ENCODE data around the gene PCNX2. TPM values are rescaled to one million over a fixed set of nuclear protein-coding genes. Genes with fewer than 3 reads are reported as not detected.
"Not testable (repeated sequence)": the region's sequence is repeated elsewhere in the genome, so short reads cannot be mapped to it uniquely, and the experiment has no call there.

PCNX2 gene
- total and polyA plus RNA-seq, 2 donors (not counting 1 experiment from before 2014, with no cell fraction given) = 17.6 to 34.7 TPM

DNA sequence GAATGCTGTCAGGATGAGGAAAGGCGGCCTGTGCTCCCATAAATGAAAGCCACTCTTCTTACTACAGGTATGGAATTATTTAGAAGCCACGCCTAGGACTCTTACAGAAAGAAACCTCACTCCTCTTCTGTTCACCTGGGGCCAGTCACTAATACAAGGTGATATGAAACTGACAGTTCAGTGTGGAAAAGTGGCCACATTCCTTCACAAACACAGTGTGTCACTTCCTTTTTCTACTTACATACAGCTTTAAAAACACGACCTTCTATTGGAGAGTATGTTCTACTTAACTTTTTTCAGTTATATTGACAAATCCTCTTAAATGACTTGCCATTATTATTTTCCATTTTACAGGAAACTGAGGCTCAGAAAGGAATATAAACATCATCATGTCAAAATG lies 163.1 kb downstream of the PCNX2 start:
- TF ChIP-seq EZH2 (IDR thresholded peaks at IDR 0.05; ENCODE audit: borderline replicate concordance, insufficient read depth, low read depth, low read length, poor library complexity, severe bottlenecking) = no peak
- TF ChIP-seq, protein P1, sequence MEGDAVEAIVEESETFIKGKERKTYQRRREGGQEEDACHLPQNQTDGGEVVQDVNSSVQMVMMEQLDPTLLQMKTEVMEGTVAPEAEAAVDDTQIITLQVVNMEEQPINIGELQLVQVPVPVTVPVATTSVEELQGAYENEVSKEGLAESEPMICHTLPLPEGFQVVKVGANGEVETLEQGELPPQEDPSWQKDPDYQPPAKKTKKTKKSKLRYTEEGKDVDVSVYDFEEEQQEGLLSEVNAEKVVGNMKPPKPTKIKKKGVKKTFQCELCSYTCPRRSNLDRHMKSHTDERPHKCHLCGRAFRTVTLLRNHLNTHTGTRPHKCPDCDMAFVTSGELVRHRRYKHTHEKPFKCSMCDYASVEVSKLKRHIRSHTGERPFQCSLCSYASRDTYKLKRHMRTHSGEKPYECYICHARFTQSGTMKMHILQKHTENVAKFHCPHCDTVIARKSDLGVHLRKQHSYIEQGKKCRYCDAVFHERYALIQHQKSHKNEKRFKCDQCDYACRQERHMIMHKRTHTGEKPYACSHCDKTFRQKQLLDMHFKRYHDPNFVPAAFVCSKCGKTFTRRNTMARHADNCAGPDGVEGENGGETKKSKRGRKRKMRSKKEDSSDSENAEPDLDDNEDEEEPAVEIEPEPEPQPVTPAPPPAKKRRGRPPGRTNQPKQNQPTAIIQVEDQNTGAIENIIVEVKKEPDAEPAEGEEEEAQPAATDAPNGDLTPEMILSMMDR (IDR thresholded peaks at IDR 0.05) = no peak

DNA sequence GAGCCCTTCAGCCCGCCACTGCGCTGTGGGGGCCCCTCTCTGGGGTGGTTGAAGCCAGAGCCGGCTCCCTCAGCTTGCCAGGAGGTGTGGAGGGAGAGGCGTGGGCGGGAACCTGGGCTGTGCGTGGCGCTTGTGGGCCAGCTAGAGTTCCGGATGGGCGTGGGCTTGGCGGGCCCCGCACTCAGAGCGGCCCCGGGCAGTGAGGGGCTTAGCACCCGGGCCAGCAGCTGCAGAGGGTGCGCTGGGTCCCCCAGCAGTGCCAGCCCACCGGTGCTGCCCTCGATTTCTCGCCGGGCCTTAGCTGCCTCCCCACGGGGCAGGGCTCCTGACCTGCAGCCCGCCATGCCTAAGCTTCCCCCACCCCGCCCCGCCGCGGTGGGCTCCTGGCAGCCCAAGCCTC lies 166.5 kb downstream of the PCNX2 start:
- DNase-seq; intact Hi-C loops (cut with micrococcal nuclease); H3K4me1 Mint-ChIP-seq; H4K20me1 ChIP-seq (ENCODE audit: control insufficient read depth, insufficient read depth, low read length, poor library complexity, severe bottlenecking); H3K27me3 Mint-ChIP-seq; H3K27me3 ChIP-seq (replicated peaks in 1 of 4; ENCODE audit: control extremely low read depth in 1 of 4, control insufficient read depth in 3 of 4, insufficient read depth in 4 of 4, low read length in 3 of 4); H3K27ac Mint-ChIP-seq; H3K4me3 ChIP-seq (ENCODE audit: control extremely low read depth in 1 of 5, extremely low read depth in 1 of 5, insufficient read depth in 1 of 5, low read depth in 2 of 5, low read length in 4 of 5); H2AFZ ChIP-seq (ENCODE audit: insufficient read depth, low read depth, low read length, poor library complexity, severe bottlenecking); H3K9me3 Mint-ChIP-seq (ENCODE audit: insufficient read depth); H3K4me2 ChIP-seq (replicated peaks; ENCODE audit: low read depth, low read length, poor library complexity, severe bottlenecking); POLR2A ChIA-PET; H3K36me3 ChIP-seq (replicated peaks in 1 of 2; ENCODE audit: control extremely low read depth in 1 of 2, control insufficient read depth in 1 of 2, extremely low read depth in 1 of 2, insufficient read depth in 2 of 2, low read length in 1 of 2); CTCF ChIA-PET; H3K4me1 ChIP-seq (ENCODE audit: control insufficient read depth in 2 of 2, insufficient read depth in 2 of 2, low read length in 2 of 2); H3K9ac ChIP-seq (ENCODE audit: low read length); H3K27ac ChIP-seq (ENCODE audit: low read length in 2 of 2); ATAC-seq (ENCODE audit: low read depth); H3K4me3 Mint-ChIP-seq; H3K79me2 ChIP-seq (ENCODE audit: control insufficient read depth, insufficient read depth, low read length): not testable (repeated sequence)
- H3K9me3 ChIP-seq (ENCODE audit: control extremely low read depth in 1 of 3, control insufficient read depth in 2 of 3, insufficient read depth in 1 of 3, low read length in 2 of 3) = peaks cover 0 to 11% (median 0%) of the 10 kb centered on the region in 3 donors
- WGBS (ENCODE audit: insufficient coverage) = 98% methylated on average over 25 of the region's 25 CpGs

More for the DNA sequence above, 163.1 kb downstream of the PCNX2 start:
- ChIA-PET CTCF (no interaction called here), POLR2A (no interaction called here)
- no peak overlapping the region for H3K9ac ChIP-seq (ENCODE audit: low read length)
- Mint-ChIP-seq H3K27ac (no peak overlapping the region), H3K9me3 (ENCODE audit: insufficient read depth) (no peaks in the 10 kb centered on the region), H3K4me1 (no peaks in the 10 kb centered on the region), H3K4me3 (no peak overlapping the region), H3K27me3 (no peaks in the 10 kb centered on the region)
- no peaks in the 10 kb centered on the region for H3K27me3 ChIP-seq (replicated peaks in 1 of 4; ENCODE audit: control extremely low read depth in 1 of 4, control insufficient read depth in 3 of 4, insufficient read depth in 4 of 4, low read length in 3 of 4)
- no peaks in the 10 kb centered on the region for H3K79me2 ChIP-seq (ENCODE audit: control insufficient read depth, insufficient read depth, low read length)
- H2AFZ ChIP-seq (ENCODE audit: insufficient read depth, low read depth, low read length, poor library complexity, severe bottlenecking) = no peak overlapping the region
- peaks cover 0 to 11% (median 0%) of the 10 kb centered on the region in 3 donors for H3K9me3 ChIP-seq (ENCODE audit: control extremely low read depth in 1 of 3, control insufficient read depth in 2 of 3, insufficient read depth in 1 of 3, low read length in 2 of 3)
- no peaks in the 10 kb centered on the region for H3K36me3 ChIP-seq (replicated peaks in 1 of 2; ENCODE audit: control extremely low read depth in 1 of 2, control insufficient read depth in 1 of 2, extremely low read depth in 1 of 2, insufficient read depth in 2 of 2, low read length in 1 of 2)
- H3K4me1 ChIP-seq (ENCODE audit: control insufficient read depth in 2 of 2, insufficient read depth in 2 of 2, low read length in 2 of 2) = no peaks in the 10 kb centered on the region
- intact Hi-C loops (cut with micrococcal nuclease) = no loop called here
- ATAC-seq (ENCODE audit: low read depth) (no peak), DNase-seq (no peak)
- no peak overlapping the region for H3K27ac ChIP-seq (ENCODE audit: low read length in 2 of 2)
- H3K4me3 ChIP-seq (ENCODE audit: control extremely low read depth in 1 of 5, extremely low read depth in 1 of 5, insufficient read depth in 1 of 5, low read depth in 2 of 5, low read length in 4 of 5) = no peak overlapping the region
- H4K20me1 ChIP-seq (ENCODE audit: control insufficient read depth, insufficient read depth, low read length, poor library complexity, severe bottlenecking) = no peaks in the 10 kb centered on the region
- H3K4me2 ChIP-seq (replicated peaks; ENCODE audit: low read depth, low read length, poor library complexity, severe bottlenecking) = no peak overlapping the region
- WGBS (ENCODE audit: insufficient coverage) = 100% methylated on average over 1 of the region's 3 CpGs

Measured in B cell (primary cell).